Keratinocyte (primary cell): ENCODE measurements around the gene EXOC3.

Experiments
- EZH2 ChIP-seq: IDR thresholded peaks from one replicate; pipeline ENCODE4 v1.6.1; 2012; ENCODE audit warnings: inconsistent platforms, mild to moderate bottlenecking, low read length, moderate library complexity
- TF ChIP-seq, protein P1 (sequence below), 3 experiments: IDR thresholded peaks in 1 of 3; conservative IDR thresholded peaks in 1 of 3; optimal IDR thresholded peaks in 1 of 3; 2 replicates in 2 of 3; 3 replicates in 1 of 3; pipeline versions ENCODE3 to v1.5.1; 2011; ENCODE audit warnings: low read length in 3 of 3, mild to moderate bottlenecking in 3 of 3, moderate library complexity in 2 of 3, control low read depth in 1 of 3, inconsistent platforms in 1 of 3; ENCODE audit not compliant: insufficient read depth in 2 of 3; ENCODE audit errors: extremely low read depth in 1 of 3

DNA sequence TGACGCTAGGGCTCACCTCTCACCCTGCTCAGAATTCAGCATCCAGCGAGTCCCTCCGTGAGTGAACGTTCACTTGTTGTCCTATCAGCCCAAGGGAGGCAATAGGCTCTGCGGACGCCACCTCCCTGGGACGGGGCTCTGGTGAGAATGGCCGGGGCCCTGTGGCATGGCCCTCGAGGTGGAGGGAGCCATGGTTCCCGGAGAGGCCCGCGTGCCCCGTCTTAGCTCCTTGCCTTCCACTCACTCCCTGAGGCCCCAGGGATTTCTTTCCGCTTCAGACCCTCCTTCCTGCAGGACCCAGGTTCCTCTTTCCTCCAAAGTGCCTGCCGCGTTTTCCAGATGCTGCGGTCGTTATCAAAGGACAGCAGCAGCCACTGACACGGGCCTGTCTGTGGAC lies 21.5 kb downstream of the EXOC3 start:
- TF ChIP-seq, protein P1, sequence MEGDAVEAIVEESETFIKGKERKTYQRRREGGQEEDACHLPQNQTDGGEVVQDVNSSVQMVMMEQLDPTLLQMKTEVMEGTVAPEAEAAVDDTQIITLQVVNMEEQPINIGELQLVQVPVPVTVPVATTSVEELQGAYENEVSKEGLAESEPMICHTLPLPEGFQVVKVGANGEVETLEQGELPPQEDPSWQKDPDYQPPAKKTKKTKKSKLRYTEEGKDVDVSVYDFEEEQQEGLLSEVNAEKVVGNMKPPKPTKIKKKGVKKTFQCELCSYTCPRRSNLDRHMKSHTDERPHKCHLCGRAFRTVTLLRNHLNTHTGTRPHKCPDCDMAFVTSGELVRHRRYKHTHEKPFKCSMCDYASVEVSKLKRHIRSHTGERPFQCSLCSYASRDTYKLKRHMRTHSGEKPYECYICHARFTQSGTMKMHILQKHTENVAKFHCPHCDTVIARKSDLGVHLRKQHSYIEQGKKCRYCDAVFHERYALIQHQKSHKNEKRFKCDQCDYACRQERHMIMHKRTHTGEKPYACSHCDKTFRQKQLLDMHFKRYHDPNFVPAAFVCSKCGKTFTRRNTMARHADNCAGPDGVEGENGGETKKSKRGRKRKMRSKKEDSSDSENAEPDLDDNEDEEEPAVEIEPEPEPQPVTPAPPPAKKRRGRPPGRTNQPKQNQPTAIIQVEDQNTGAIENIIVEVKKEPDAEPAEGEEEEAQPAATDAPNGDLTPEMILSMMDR (optimal IDR thresholded peaks at IDR 0.05 in 1 of 3, IDR thresholded peaks at IDR 0.05 in 1 of 3, conservative IDR thresholded peaks at IDR 0.05 in 1 of 3; ENCODE audit: extremely low read depth in 1 of 3, insufficient read depth in 2 of 3, low read length in 3 of 3), result no peak
- no peak for TF ChIP-seq EZH2
